Measurements from ENCODE around the gene GSTA2. TPM values are rescaled to one million over a fixed set of nuclear protein-coding genes. Genes with fewer than 3 reads are reported as not detected.
"Not testable (repeated sequence)": the region's sequence is repeated elsewhere in the genome, so short reads cannot be mapped to it uniquely, and the experiment has no call there.

Gene GSTA2
- total RNA-seq, 2 experiments from 2014 or later = not detected

DNA sequence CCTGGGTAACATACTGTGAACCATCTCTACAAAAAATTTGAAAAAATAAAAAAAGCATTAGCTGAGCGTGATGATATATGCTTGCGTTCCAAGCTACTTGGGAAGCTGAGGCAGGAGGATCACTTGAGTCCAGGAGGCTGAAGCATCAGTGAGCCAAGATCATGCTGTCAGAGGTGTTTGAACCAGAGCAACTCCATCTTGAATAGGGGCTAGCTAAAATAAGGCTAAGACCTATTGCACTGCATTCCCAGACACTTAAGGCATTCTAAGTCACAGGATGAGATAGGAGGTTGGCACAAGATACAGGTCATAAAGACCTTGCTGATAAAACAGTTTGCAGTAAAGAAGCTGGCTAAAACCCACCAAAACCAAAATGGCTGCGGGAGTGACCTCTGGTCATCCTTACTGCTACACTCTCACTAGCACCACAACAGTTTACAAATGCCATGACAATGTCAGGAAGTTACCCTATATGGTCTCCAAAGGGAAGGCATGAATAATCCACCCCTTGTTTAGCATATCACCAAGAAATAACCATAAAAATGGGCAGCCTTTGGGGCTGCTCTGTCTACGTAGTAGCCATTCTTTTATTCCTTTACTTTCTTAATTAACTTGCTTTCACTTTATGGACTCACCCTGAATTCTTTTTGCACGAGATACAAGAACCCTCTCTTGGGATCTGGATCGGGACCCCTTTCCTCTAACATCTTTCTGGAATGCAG, 58.3 kb downstream of the GSTA2 start:
- peaks cover 21% of the 10 kb centered on the region for H3K27me3 Mint-ChIP-seq
- H3K27ac Mint-ChIP-seq; H3K4me1 Mint-ChIP-seq; CTCF ChIA-PET; H3K4me3 Mint-ChIP-seq; POLR2A ChIA-PET; H3K36me3 Mint-ChIP-seq (ENCODE audit: low read depth); H3K9me3 Mint-ChIP-seq; DNase-seq: not testable (repeated sequence)

DNA sequence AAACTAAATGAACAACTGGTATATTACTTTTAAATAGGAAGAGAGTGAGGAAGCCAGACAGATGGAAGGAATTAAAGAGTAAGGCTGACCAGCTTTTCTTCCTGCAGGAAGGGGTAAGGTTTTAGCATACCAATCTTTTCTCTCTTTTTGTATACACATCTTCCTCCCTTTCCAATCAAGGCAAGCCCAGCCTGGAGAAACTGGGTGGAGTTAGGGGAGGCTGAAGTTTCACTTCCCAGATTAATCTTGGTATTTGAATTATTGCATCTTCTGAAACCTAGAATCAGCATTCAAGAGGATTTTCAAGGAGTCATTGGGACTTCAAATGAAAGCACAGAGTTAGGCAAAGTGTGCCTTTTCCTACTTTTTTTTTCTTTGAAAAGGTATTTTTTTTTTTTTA, 59.2 kb downstream of the GSTA2 start:
- H3K4me1 Mint-ChIP-seq = no peaks in the 10 kb centered on the region
- no peak overlapping the region for H3K27ac Mint-ChIP-seq
- ChIA-PET POLR2A (no interaction called here), CTCF (no interaction called here)
- peaks cover 1% of the 10 kb centered on the region for H3K36me3 Mint-ChIP-seq (ENCODE audit: low read depth)
- no peak overlapping the region for H3K4me3 Mint-ChIP-seq
- H3K9me3 Mint-ChIP-seq = peaks cover 2% of the 10 kb centered on the region
- DNase-seq = no peak
- H3K27me3 Mint-ChIP-seq = peaks cover 23% of the 10 kb centered on the region

Other genes starting within 250 kb of the GSTA2 start
- 1 to 10 TPM; 9.0 to 9.4 TPM for gene TRAM2, start 186.4 kb downstream of the GSTA2 start, total RNA-seq
- gene TMEM14A, start 92.4 kb downstream of the GSTA2 start, total RNA-seq = 10 to 100 TPM; 22.5 to 25.3 TPM
- not detected for gene GSTA1, start 40.3 kb upstream of the GSTA2 start, total RNA-seq
- gene GSTA5, start 77.3 kb upstream of the GSTA2 start, total RNA-seq = not detected
- gene GSTA3, start 146.2 kb upstream of the GSTA2 start, total RNA-seq = not detected
- 1 to 10 TPM; 4.8 to 6.1 TPM for gene GSTA4, start 231.8 kb upstream of the GSTA2 start, total RNA-seq

Measured in activated CD4-positive, alpha-beta T cell treated with anti-CD3 and anti-CD28 coated beads, Interleukin-2, amount 10 ng/mL, durations not matched to agents 7 days and 5 days (primary cell).